ENCODE results near the gene IGFL4.
A peak's percentile ranks its signal among the peaks of the same experiment; 100 is the strongest.

Gene IGFL4

GRCh38 chr19:46002678-46003275 lies 38.0 kb downstream of the IGFL4 start:
- DNase-seq (ENCODE audit: low read depth): no peak
- no peak for TF ChIP-seq CTCF (conservative IDR thresholded peaks at IDR 0.05; ENCODE audit: low read depth, low read length)
- H3K4me3 ChIP-seq (ENCODE audit: low read length): no peak overlapping the region

- peak overlapping the region; percentile 49 for H3K4me3 ChIP-seq (ENCODE audit: low read length)
- no peak for DNase-seq (ENCODE audit: low read depth)
- no peak for TF ChIP-seq CTCF (conservative IDR thresholded peaks at IDR 0.05; ENCODE audit: low read depth, low read length)
Observed at GRCh38 chr19:46000491-46001246, 40.1 kb downstream of the IGFL4 start.

GRCh38 chr19:45999653-46000121 lies 41.1 kb downstream of the IGFL4 start:
- TF ChIP-seq CTCF (conservative IDR thresholded peaks at IDR 0.05; ENCODE audit: low read depth, low read length): no peak
- H3K4me3 ChIP-seq (ENCODE audit: low read length): no peak overlapping the region
- DNase-seq (ENCODE audit: low read depth): no peak

- H3K4me3 ChIP-seq (ENCODE audit: low read length): no peak overlapping the region
Observed at GRCh38 chr19:45998834-45999233, 42.0 kb downstream of the IGFL4 start.

GRCh38 chr19:45996933-45997332 lies 43.9 kb downstream of the IGFL4 start:
- no peak for DNase-seq (ENCODE audit: low read depth)
- H3K4me3 ChIP-seq (ENCODE audit: low read length): no peak overlapping the region
- no peak for TF ChIP-seq CTCF (conservative IDR thresholded peaks at IDR 0.05; ENCODE audit: low read depth, low read length)

More at GRCh38 chr19:45998834-45999233, 42.0 kb downstream of the IGFL4 start:
- TF ChIP-seq CTCF (conservative IDR thresholded peaks at IDR 0.05; ENCODE audit: low read depth, low read length): no peak
- no peak for DNase-seq (ENCODE audit: low read depth)

- TF ChIP-seq CTCF (conservative IDR thresholded peaks at IDR 0.05; ENCODE audit: low read depth, low read length): no peak
- DNase-seq (ENCODE audit: low read depth): no peak
- H3K4me3 ChIP-seq (ENCODE audit: low read length): peak overlapping the region; percentile 99
Observed at GRCh38 chr19:45995715-45996385, 45.0 kb downstream of the IGFL4 start.

All from retinal pigment epithelial cell (primary cell).